Large intestine (tissue), 12 donors: ENCODE data around the gene CUEDC1. TPM values are rescaled to one million over a fixed set of nuclear protein-coding genes. Genes with fewer than 3 reads are reported as not detected.

ENCODE experiments used
- DNase-seq, 2 donors: peaks; one replicate each; pipeline versions ENCODE4 v3.0.0 to v3.0.0-alpha.2; 2013
- H3K27ac ChIP-seq: one replicate; pipeline ENCODE4 v1.5.1; 2013; ENCODE audit warnings: low read length
- H3K27me3 ChIP-seq: 2 replicates; pipeline ENCODE4 v1.6.1; 2013; ENCODE audit warnings: low read length; ENCODE audit not compliant: control insufficient read depth, insufficient read depth
- H3K36me3 ChIP-seq: 2 replicates; pipeline ENCODE4 v1.6.1; 2013; ENCODE audit warnings: low read length; ENCODE audit not compliant: control insufficient read depth, insufficient read depth
- H3K4me1 ChIP-seq: one replicate; pipeline ENCODE4 v1.6.1; 2013; ENCODE audit warnings: low read length; ENCODE audit not compliant: control insufficient read depth, insufficient read depth
- H3K4me3 ChIP-seq: one replicate; pipeline ENCODE4 v1.5.1; 2013; ENCODE audit warnings: low read length
- H3K9me3 ChIP-seq: one replicate; pipeline ENCODE4 v1.6.1; 2013; ENCODE audit warnings: mild to moderate bottlenecking, low read depth, low read length, moderate library complexity; ENCODE audit not compliant: control insufficient read depth
- WGBS: methylation state at CpG from one replicate; pipeline ENCODE4 v1.1.5; 2013; ENCODE audit warnings: low lambda C conversion rate; ENCODE audit not compliant: insufficient coverage; 5-methylcytosine and 5-hydroxymethylcytosine counted together
- long read RNA-seq, 11 donors: transcript quantifications; one replicate each; lab custom pipeline, GENCODE V29; 2026
- polyA plus RNA-seq: library from polyadenylated mRNA; unstranded; fragments of 120-200 nt; gene quantifications from one replicate; pipeline ENCODE4 v1.2.1, GENCODE V29; 2013

The CUEDC1 gene, protein sequence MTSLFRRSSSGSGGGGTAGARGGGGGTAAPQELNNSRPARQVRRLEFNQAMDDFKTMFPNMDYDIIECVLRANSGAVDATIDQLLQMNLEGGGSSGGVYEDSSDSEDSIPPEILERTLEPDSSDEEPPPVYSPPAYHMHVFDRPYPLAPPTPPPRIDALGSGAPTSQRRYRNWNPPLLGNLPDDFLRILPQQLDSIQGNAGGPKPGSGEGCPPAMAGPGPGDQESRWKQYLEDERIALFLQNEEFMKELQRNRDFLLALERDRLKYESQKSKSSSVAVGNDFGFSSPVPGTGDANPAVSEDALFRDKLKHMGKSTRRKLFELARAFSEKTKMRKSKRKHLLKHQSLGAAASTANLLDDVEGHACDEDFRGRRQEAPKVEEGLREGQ
- 17.1 TPM for polyA plus RNA-seq
- long read RNA-seq, donor 1, partial matches to known transcripts, result 0 of 5 reads
- long read RNA-seq, donor 1, other reads (novel, unspliced or antisense), result 0 of 5 reads
- long read RNA-seq, donor 2, partial matches to known transcripts, result 0 of 7 reads
- long read RNA-seq, donor 2, other reads (novel, unspliced or antisense), result 0 of 7 reads
- long read RNA-seq, donor 3, result 0 reads
- long read RNA-seq, donor 4, result 0 reads
- long read RNA-seq, donor 5, partial matches to known transcripts, result 0 of 5 reads
- long read RNA-seq, donor 5, other reads (novel, unspliced or antisense), result 0 of 5 reads
- long read RNA-seq, donor 6, transcript CUEDC1-206 (11 exons, 3,621 nt), result major isoform, 5 of 7 reads
- long read RNA-seq, donor 6, partial matches to known transcripts, result 0 of 7 reads
- long read RNA-seq, donor 6, other reads (novel, unspliced or antisense), result 0 of 7 reads
- long read RNA-seq, donor 7, partial matches to known transcripts, result 0 of 6 reads
- long read RNA-seq, donor 7, other reads (novel, unspliced or antisense), result 0 of 6 reads
- long read RNA-seq, donor 8, partial matches to known transcripts, result 0 of 2 reads
- long read RNA-seq, donor 8, other reads (novel, unspliced or antisense), result 0 of 2 reads
- long read RNA-seq, donor 9, partial matches to known transcripts, result 0 of 3 reads
- long read RNA-seq, donor 9, other reads (novel, unspliced or antisense), result 0 of 3 reads
- long read RNA-seq, donor 10, partial matches to known transcripts, result 0 of 4 reads
- long read RNA-seq, donor 10, other reads (novel, unspliced or antisense), result 0 of 4 reads
- long read RNA-seq, donor 11, partial matches to known transcripts, result 0 of 6 reads
- long read RNA-seq, donor 11, other reads (novel, unspliced or antisense), result 0 of 6 reads

DNA sequence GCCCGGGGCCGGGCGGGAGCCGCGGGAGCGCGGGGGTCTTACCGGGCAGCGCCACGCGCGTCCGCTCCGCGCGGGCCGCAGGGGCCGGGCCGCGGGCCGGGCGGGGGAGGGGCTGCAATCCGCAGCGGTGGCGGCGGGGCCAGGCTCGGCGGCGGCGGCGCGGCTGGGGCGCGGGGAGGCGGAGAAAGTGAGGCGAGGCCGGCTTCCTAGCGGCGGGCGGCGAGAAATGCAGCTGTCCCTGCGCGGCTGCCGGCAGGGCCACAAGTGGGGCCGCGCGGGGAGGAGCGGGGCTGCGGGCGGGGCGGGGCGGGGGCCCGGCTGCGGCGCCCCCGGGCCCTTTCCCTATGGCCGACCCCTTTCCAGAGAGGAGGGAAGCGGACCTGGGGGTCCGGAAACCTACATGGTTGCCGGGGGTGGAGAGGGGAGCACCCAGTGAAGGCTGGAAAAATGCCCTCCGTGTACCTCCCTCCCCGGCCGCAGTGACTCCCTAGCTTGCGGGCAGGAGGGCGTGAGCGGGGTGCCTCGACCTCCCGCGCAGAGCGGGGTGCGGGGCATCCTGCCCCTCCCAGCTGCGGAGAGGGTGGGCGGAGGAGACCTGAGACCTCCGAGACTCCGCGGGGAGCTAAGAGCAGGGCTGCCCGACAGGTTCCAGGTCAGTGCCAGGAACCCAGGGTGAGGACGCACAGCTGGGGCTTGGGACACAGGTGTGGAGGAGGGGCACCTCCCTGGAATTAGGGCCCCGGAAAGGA is at the start of gene CUEDC1:
Gene CUEDC1, minus strand, starts transcription at position 230 of the 749 bp plus-strand sequence. CDS start 69,848 bp downstream, outside the sequence.
- peaks cover 14% of the 10 kb centered on the region for H3K27me3 ChIP-seq
- H3K27ac ChIP-seq, result peak within 1 kb of the TSS; percentile 48
- peaks cover 18% of the 10 kb centered on the region for H3K4me1 ChIP-seq
- H3K36me3 ChIP-seq, result no peaks in the 10 kb centered on the region
- no peaks in the 10 kb centered on the region for H3K9me3 ChIP-seq
- peak within 1 kb of the TSS; percentile 63 for H3K4me3 ChIP-seq
- peak; percentile 27 to 67 for DNase-seq
- no CpG with 5 or more reads among the region's 79 CpGs for WGBS

DNA sequence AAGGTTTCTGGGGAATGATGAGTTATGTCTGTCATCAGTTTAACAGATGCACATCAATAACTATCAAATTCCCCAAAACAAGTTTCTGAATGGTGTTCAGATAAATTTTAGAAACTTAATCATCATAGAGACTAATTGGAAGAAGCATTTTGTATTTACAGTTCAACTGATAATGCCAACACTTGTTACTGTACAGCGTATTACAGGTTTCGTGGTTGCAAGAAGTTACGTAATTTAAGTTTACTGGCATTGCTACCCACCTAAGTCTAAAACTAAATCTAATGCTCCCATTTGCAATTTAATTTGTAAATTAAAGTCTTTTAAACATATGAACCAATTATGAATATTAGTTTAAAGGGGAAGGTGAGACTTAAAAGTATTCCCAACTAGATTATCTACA is 48.8 kb upstream of the CUEDC1 start:
- Histone ChIP-seq H3K9me3 (no peaks in the 10 kb centered on the region), H3K36me3 (peaks cover 35% of the 10 kb centered on the region), H3K27me3 (no peaks in the 10 kb centered on the region), H3K4me1 (peaks cover 23% of the 10 kb centered on the region), H3K4me3 (no peak overlapping the region), H3K27ac (no peak overlapping the region)
- no peak for DNase-seq
- 93% methylated on average over 3 of the region's 3 CpGs for WGBS

- Histone ChIP-seq H3K4me3 (no peak overlapping the region), H3K27ac (no peak overlapping the region), H3K36me3 (peaks cover 35% of the 10 kb centered on the region), H3K27me3 (no peaks in the 10 kb centered on the region), H3K4me1 (peaks cover 23% of the 10 kb centered on the region), H3K9me3 (no peaks in the 10 kb centered on the region)
- DNase-seq, result no peak
- no CpG with 5 or more reads among the region's 2 CpGs for WGBS
These were observed 47.8 kb upstream of the CUEDC1 start for GRCh38 chr17:58002973-58003372.

GRCh38 chr17:58002154-58002948 is 47.1 kb upstream of the CUEDC1 start:
- H3K27me3 ChIP-seq, result no peaks in the 10 kb centered on the region
- no peak overlapping the region for H3K4me3 ChIP-seq
- 73% methylated on average over 2 of the region's 4 CpGs for WGBS
- H3K9me3 ChIP-seq, result no peaks in the 10 kb centered on the region
- no peak for DNase-seq
- no peak overlapping the region for H3K27ac ChIP-seq
- H3K4me1 ChIP-seq, result peaks cover 23% of the 10 kb centered on the region
- peaks cover 37% of the 10 kb centered on the region for H3K36me3 ChIP-seq

DNA sequence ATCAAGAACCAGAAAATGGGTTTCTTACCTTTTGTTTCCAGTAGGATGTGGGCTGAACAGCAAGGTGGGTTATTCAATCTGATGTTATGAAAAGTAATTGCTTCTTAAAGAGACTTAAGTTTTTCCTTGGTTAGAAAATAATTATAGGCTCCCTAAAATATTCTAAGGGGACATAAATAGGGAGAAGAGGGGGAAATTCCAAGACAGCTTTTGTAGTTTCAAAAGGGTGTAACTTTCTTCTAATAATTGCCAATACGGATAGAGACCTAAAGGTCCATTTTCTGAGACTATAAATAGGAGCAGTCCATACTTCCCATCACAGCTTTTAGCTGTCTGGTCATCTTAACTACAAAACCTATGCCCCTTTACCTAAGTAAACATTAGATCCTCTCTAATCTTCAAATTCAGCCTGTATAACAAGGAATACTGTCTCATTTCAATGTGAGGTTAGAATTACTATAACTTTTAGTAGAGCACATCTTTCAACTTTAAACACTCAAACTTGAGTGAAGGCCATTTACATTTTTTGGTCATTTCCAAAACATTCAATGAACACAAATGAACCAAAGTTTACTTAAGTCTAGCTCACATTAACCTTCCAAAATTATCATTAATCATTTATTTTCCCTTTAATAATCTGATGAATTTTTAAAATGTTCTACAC is 46.4 kb upstream of the CUEDC1 start:
- Histone ChIP-seq H3K27ac (no peak overlapping the region), H3K36me3 (peaks cover 37% of the 10 kb centered on the region), H3K27me3 (no peaks in the 10 kb centered on the region), H3K4me1 (peaks cover 23% of the 10 kb centered on the region), H3K4me3 (no peak overlapping the region), H3K9me3 (no peaks in the 10 kb centered on the region)
- no peak for DNase-seq
- no CpG with 5 or more reads among the region's 1 CpG for WGBS

DNA sequence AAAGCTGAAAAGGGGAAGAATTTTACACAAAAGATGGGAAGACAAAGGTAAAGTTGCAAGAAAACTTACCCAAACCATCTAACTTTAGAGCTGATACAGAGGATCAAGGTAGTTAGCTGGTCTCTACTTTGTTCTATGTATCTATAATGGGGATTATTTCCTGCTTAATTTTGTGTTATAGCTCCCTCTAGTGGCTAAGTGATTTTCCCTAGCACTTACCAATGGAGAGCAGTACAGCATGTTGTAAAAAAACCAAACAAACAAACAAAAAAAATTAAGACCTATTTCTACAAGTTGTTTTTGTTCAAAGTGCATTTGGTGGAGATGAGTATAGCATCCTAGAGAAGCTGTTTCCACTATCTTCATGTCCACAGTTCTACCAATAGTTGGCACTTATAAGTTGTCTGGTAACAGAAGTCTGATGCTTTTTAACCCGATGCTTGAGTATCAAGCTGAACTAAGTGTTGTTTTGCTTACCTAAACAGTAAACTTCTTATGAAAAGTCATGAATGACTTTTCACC is 44.3 kb upstream of the CUEDC1 start:
- no peak overlapping the region for H3K27ac ChIP-seq
- no CpG with 5 or more reads among the region's 1 CpG for WGBS
- no peaks in the 10 kb centered on the region for H3K9me3 ChIP-seq
- H3K4me1 ChIP-seq, result peaks cover 10% of the 10 kb centered on the region
- DNase-seq, result peak; percentile 47 to 63
- H3K27me3 ChIP-seq, result no peaks in the 10 kb centered on the region
- no peak overlapping the region for H3K4me3 ChIP-seq
- H3K36me3 ChIP-seq, result peaks cover 25% of the 10 kb centered on the region

DNA sequence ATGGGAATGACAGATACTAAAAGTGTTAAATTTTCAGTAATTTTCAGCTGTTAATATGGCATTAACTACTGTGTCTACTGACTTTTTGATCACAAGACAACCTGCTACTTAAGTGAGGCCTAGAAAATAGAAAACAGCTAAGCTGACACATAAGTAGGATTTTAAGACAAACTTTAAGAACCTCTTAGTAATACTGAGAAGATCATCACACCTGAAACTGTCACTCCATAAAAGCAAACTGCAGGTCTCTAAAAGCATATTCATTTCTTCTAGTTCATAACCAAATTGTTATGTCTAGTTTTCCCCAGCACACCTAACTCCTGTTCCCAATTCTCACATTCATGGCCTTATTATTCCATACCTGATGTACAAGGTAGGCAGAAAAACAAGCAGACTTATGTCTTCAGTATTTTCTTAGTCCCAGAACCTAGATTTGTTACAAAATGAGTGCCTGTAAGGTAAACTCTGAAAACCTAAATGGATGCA is 43.8 kb upstream of the CUEDC1 start:
- Histone ChIP-seq H3K9me3 (no peaks in the 10 kb centered on the region), H3K4me3 (no peak overlapping the region), H3K36me3 (peaks cover 22% of the 10 kb centered on the region), H3K4me1 (peaks cover 7% of the 10 kb centered on the region), H3K27ac (no peak overlapping the region), H3K27me3 (no peaks in the 10 kb centered on the region)
- DNase-seq, result no peak

- WGBS, result 90% methylated on average over 3 of the region's 3 CpGs
- Histone ChIP-seq H3K4me3 (no peak overlapping the region), H3K36me3 (peaks cover 8% of the 10 kb centered on the region), H3K27ac (no peak overlapping the region), H3K27me3 (no peaks in the 10 kb centered on the region), H3K9me3 (no peaks in the 10 kb centered on the region), H3K4me1 (peaks cover 6% of the 10 kb centered on the region)
- no peak for DNase-seq
These were observed 42.0 kb upstream of the CUEDC1 start for GRCh38 chr17:57997085-57997809.
